ENCODE results near the gene IKBIP.
"Not testable (repeated sequence)": the region's sequence is repeated elsewhere in the genome, so short reads cannot be mapped to it uniquely, and the experiment has no call there.

IKBIP gene

GRCh38 chr12:98637068-98637467 lies 7.5 kb downstream of the IKBIP start:
- no peak for DNase-seq (ENCODE audit: low spot score)

GRCh38 chr12:98635657-98636323 lies 8.8 kb downstream of the IKBIP start:
- no peak for DNase-seq (ENCODE audit: low spot score)

GRCh38 chr12:98618952-98619351 lies 25.6 kb downstream of the IKBIP start:
- DNase-seq (ENCODE audit: low spot score), result no peak

- no peak for DNase-seq (ENCODE audit: low spot score)
Observed at GRCh38 chr12:98612696-98613334, 31.8 kb downstream of the IKBIP start.

- DNase-seq (ENCODE audit: low spot score), result no peak
Observed at GRCh38 chr12:98610596-98610995, 34.0 kb downstream of the IKBIP start.

- no peak for DNase-seq (ENCODE audit: low spot score)
Observed at GRCh38 chr12:98606359-98606988, 38.1 kb downstream of the IKBIP start.

GRCh38 chr12:98601924-98602323 lies 42.7 kb downstream of the IKBIP start:
- no peak for DNase-seq (ENCODE audit: low spot score)

GRCh38 chr12:98597313-98597712 lies 47.3 kb downstream of the IKBIP start:
- DNase-seq (ENCODE audit: low spot score), result not testable (repeated sequence)

GRCh38 chr12:98595243-98595988 lies 49.2 kb downstream of the IKBIP start:
- no peak for DNase-seq (ENCODE audit: low spot score)

- peak; percentile 47 for DNase-seq (ENCODE audit: low spot score)
Observed at GRCh38 chr12:98594050-98594835, 50.3 kb downstream of the IKBIP start.

GRCh38 chr12:98593351-98594049 lies 51.1 kb downstream of the IKBIP start, which contains the start of gene SLC25A3:
Gene SLC25A3, plus strand, starts transcription at chr12:98593686. Its CDS starts 293 bp downstream, at chr12:98593979.
- peak; percentile 99 for DNase-seq (ENCODE audit: low spot score)

GRCh38 chr12:98592825-98593322 lies 51.7 kb downstream of the IKBIP start:
- DNase-seq (ENCODE audit: low spot score), result no peak

- no peak for DNase-seq (ENCODE audit: low spot score)
Observed at GRCh38 chr12:98591209-98591608, 53.4 kb downstream of the IKBIP start.

GRCh38 chr12:98587084-98587483 lies 57.5 kb downstream of the IKBIP start:
- no peak for DNase-seq (ENCODE audit: low spot score)

- no peak for DNase-seq (ENCODE audit: low spot score)
Observed at GRCh38 chr12:98582093-98582492, 62.5 kb downstream of the IKBIP start.

GRCh38 chr12:98581101-98581500 lies 63.5 kb downstream of the IKBIP start:
- DNase-seq (ENCODE audit: low spot score), result no peak

GRCh38 chr12:98580695-98581094 lies 63.9 kb downstream of the IKBIP start:
- DNase-seq (ENCODE audit: low spot score), result no peak

- no peak for DNase-seq (ENCODE audit: low spot score)
Observed at GRCh38 chr12:98579835-98580234, 64.8 kb downstream of the IKBIP start.

- no peak for DNase-seq (ENCODE audit: low spot score)
Observed at GRCh38 chr12:98579347-98579746, 65.2 kb downstream of the IKBIP start.

GRCh38 chr12:98578821-98579220 lies 65.8 kb downstream of the IKBIP start:
- no peak for DNase-seq (ENCODE audit: low spot score)

GRCh38 chr12:98578392-98578791 lies 66.2 kb downstream of the IKBIP start:
- no peak for DNase-seq (ENCODE audit: low spot score)
